ENCODE measurements around the gene KAT14.
"Not testable (repeated sequence)": the region's sequence is repeated elsewhere in the genome, so short reads cannot be mapped to it uniquely, and the experiment has no call there.

Gene KAT14

DNA sequence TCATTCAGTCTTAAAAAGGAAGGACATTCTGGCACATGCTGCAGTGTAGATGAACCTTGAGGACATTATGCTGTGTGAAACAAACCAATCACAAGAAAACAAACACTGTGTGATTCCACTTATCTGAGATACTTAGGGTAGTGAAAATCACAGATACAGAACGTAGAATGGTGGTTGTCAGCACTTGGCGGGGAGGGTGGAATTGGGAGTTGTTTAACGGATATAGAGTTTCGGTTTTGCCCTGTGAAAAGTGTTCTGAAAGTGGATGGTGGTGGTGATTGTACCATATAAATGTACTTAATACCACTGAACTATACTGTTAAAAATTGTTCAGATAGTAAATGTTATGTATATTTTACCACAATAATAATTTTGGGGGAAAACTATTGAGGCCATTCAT is 18.4 kb downstream of the KAT14 start:
- DNase-seq: no peak

DNA sequence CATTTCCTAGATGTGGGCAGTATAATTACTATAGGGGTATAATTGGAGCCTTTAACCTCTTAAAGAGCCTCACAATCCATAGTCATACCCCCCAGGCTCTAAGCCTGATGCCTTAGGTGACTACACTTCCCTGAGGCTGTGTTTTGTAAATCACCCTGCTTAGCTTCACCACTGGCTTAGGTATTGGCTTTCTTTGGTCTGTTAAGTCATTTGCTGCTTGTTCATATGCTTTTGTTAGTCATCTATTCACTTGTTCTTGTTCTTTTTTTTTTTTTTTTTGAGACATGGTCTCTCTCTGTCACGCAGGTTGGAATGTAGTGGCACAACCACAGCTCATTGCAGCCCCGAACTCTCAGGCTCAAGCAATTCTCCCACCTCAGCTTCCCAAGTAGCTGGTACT is 26.7 kb downstream of the KAT14 start:
- DNase-seq: no peak

DNA sequence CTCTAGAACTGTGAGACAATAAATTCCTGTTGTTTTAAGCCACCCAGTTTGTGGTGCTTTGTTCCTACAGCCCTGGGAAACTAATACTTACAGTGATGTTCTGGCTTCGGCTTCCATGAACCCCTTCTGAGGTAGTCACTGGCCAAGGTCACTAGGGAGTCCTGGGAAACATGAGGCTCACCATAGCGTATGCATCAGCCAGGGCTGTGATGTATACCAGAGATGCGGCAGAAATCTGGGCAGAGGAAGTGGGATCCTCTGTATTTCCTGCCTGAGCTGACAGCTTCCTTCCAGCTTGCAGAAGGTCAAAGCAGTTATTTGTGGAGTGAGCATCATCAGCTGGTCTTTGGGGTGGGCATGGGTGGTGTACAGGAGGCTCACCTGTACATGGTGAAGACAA is 27.9 kb downstream of the KAT14 start:
- DNase-seq: no peak

DNA sequence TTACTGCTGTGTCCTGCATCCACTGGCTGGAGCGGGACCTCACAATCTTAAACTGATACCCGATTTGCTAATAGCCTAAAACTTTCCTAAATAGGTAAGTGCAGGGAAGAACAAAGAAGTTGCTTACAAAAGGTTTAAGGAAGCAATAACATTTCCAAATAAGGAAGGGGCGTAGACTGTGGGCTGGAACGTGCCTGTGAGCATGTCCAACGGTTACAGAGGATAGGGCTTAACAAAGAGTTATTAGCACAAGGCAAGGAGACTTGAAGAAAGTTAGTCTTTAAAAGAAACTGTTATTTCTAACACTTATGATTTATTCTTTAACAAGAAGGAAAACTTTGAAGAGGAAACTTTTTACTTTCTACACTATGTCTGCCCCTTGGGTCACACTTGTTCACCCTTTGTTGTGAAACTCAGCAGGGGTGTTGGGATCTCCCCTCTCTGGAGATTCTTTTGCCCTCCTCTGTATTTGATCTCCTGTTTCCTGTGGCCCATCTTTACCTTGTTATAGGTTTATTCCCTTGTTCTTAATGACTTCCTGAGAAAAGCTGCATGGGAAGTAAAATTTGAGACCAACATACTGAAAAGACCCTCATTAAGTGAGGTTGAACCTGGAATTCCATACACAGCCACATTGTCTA is 28.7 kb downstream of the KAT14 start:
- DNase-seq: no peak

DNA sequence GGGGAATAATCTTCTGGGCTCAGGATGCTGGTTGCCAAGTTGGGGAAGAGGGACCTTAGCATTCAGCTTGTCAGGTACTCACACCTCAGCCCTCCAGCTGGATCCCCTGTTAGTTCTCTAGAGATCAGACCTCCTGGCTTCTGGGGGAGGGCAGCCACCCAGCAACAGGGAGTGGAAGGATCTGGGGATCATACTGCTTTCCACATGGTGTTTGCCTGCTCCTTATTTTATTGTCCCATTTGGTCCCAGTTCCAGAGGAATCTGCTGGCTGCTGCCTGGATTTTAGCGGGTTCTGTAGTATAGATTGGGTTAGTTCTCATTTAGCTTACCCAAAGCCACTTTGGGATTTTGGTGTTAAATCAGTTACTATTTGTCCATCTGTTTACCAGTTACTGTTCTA is 29.3 kb downstream of the KAT14 start:
- DNase-seq: no peak

DNA sequence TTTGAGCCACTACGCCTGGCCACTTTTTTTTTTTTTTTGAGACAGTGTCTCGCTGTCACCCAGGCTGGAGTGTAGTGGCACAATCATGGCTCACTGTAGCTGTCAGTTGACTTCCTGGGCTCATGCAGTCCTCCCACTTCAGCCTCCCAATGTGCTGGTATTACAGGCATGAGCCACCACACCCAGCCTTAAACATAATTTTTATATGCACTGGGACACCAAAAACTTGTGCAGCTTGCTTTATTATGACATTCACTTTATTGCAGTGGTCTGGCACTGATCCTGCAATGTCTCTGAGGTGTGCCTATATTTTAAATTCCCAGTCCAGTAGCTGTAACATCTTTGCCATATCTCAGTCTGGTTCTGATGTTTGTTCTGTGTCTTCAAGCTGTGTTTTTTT is 34.7 kb downstream of the KAT14 start:
- no peak for DNase-seq

DNA sequence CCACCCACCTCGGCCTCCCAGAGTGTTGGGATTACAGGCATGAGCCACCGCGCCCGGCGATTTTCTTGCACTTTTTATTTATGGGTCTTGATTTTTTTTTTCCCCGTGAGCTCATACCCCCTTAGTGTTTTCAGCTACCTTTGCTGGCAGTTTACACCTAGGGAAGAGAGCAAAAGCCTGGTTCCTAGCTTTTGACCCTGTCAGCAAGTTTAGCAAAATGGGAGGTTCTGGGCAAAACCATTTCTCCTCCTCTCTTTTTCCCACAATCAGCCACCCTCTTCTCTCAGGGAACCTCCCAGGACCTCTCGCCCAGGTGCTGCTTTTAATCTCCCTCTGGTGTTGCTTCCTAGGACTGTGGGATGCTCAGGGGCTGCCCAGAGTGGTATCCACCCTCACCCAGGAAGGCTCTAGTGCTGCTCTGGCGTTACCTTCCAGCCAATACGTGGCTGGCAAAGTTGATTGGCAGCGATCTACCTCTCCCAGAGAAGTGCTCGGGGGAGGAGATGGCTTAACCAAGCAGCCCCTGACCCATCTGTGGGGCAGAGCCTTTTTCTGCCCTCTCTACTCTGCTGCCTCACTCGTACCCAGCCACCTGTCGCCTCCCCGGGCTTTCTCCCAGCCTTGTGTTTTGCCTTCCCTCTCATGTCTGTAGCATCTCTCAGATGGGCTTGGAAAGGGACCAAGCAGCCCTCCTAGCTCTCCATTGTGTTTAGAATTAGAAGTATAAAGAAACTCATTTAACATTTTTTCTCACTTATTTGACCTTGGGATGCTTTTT is 37.4 kb downstream of the KAT14 start:
- DNase-seq: no peak

DNA sequence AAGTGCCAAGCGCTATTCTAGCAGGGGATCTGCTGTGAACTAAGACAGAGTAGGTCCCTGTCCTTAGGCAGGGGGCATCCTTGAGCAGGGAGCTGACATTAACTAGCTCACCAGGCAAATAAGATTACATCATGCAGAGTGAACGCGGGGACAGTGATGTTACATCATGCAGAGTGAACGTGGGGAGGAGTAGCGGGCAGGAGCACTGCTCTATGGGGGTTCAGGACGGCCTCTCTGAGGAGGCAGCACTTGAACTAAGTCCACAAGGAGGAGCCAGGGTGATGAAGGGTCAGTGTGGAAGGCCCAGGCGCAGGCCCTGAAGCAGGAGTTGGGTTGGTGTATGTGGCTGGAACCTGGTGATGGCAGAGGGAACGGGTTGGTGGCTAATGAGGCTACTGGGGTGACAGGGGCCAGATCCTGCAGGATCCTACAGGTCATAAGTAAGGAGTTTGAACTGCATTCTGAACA is 38.7 kb downstream of the KAT14 start:
- no peak for DNase-seq

DNA sequence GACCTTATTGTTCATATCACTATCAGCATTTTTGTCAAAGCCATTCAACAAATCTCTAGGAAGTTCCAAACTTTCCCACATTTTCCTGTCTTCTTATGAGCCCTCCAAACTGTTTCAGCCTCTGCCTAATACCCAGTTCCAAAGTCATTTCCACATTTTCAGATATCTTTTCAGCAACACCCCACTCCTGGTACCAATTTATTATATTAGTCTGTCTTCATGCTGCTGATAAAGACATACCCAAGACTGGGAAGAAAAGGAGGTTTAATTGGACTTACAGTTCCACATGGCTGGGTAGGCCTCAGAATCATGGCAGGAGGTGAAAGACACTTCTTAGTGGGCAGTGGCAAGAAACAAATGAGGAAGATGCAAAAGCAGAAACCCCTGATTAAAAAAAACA is 42.7 kb downstream of the KAT14 start:
- not testable (repeated sequence) for DNase-seq

DNA sequence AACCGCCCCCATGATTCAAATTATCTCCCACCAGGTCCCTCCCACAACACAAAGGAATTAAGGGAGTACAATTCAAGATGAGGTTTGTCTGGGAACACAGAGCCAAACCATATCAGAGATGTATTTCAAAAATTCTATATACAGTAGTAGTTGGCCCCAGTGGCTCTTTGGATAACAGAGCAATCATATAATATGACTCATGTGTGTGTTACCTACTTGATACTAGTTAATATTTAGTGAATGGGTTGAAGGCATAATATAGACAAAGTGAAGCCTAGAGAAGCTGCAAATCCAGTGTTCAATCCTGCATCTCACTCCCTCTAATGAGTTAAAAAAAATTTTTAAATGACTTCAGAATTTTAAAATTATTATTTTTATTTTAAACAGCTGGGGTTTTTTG is 43.2 kb downstream of the KAT14 start:
- no peak for DNase-seq

DNA sequence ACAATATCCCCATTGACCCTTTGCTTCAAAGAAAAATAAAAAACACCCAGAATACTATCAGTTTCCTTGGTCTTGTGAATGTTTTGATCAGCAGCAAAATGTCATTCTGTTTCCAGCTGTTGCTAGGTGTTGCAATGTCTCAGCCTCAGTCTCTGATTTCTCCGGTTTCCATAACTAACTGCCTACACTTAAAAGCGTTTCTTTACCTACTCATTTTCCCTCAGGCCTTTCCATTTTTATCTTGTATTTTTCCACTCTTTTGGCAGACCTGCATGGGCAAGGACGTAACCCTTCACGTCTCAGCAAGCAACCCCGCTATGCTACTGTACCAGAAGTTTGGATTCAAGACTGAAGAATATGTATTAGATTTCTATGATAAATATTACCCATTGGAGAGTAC is 49.4 kb downstream of the KAT14 start:
- no peak for DNase-seq

DNA sequence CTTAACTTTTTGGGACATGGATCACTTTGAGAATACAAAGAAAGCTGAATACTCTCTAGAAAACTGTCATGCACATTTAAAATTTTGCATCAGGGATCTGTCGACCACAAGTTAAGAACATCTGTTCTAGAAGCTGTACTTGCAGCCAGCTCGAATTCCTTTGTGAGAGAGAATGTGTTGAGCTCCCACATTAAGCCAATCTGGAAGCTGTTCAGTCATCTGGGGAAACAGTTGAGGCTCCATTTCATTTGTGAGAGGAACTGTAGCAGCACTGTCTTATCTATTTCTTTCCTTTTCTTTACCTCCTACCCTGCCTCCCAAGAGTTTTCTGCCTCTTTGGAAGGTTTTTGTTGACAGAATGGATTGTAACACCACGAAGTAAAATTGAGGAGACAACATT is 50.8 kb downstream of the KAT14 start:
- no peak for DNase-seq

DNA sequence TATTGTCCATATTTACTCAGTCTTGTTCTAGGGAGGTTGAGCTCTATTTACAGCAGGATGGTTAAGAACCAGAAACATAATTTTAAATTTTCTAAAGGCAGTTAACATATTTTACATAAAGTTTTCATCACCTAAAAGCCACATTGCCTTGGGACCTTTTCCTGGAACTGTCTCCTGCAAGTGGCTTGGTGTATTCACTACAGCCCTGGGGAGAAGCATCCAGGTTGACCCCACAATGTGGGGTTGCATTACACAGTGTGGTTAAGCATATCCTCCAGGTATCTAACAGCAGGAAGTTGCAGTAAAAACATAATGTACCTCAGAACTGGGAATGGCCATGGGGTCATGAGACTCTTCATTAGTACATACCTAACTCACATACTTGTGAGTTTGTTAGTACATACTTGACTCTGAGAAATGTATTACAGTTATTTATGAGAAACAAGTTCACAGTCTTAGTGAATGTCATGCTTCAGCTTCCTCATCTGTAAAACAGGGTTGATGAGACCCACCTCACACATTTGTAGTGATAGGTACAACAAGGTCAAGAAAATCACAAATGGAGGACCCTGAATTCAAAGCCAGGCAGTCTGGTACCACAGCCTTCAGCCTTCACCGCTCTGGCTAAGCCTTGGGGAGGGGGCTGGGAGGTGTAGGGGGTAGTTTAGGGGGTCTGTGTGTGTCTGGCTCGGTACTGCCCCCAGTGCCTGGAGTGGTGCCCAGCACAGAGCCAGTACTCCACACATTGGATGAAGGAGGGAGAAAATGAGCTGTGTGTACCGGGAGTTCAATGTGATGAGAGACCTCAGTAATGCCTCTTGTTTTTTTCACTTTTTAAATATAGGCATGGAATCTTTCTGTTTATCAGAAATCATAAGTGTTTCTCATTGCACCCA is 52.9 kb downstream of the KAT14 start:
- no peak for DNase-seq

DNA sequence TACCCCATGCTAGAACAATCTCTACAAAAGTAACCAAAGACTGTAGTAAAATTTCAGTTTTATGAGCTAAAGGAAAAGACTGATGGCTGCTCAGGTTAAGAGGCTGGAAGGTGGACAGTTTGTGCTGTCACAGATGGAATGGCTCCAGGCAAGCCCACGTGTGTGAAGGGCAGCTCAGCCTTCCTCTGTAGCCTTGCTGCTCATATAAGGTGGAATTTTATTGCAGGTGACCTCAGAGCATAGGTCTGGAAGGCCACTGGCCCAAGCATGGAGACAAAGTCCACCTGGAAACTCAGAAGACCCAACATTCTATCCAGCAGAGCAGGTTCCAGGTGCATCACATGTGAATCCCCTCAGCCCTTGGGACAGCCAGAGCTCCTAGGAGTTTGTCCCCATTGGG is 53.6 kb downstream of the KAT14 start:
- DNase-seq: no peak

DNA sequence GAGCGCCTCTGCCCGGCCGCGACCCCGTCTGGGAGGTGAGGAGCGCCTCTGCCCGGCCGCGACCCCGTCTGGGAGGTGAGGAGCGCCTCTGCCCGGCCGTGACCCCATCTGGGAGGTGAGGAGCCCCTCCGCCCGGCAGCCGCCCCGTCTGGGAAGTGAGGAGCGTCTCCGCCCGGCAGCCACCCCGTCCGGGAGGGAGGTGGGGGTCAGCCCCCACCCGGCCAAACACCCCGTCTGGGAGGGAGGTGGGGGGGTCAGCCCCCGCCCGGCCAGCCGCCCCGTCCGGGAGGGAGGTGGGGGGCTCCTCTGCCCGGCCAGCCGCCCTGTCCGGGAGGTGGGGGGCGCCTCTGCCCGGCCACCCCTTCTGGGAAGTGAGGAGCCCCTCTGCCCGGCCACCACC is 56.8 kb downstream of the KAT14 start:
- DNase-seq: not testable (repeated sequence)

DNA sequence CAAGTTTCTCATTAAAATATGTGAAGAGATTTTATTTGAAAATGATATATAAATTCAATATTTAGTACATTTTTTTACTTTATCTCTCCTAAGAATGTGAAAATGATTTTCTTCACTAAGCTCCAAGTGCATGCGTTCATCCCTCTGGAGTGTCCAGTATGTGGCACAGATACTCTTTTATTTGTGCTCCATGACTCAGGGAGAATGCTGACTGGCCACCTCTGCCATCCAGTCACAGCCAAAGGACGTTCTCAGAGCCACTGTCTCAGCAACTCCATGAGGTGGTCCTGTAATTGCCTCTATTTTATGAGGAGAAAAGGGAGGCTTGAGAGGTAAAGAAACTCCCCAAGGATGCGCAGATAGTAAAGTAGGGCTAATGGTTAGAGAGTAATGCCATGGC is 58.3 kb downstream of the KAT14 start:
- DNase-seq: no peak

DNA sequence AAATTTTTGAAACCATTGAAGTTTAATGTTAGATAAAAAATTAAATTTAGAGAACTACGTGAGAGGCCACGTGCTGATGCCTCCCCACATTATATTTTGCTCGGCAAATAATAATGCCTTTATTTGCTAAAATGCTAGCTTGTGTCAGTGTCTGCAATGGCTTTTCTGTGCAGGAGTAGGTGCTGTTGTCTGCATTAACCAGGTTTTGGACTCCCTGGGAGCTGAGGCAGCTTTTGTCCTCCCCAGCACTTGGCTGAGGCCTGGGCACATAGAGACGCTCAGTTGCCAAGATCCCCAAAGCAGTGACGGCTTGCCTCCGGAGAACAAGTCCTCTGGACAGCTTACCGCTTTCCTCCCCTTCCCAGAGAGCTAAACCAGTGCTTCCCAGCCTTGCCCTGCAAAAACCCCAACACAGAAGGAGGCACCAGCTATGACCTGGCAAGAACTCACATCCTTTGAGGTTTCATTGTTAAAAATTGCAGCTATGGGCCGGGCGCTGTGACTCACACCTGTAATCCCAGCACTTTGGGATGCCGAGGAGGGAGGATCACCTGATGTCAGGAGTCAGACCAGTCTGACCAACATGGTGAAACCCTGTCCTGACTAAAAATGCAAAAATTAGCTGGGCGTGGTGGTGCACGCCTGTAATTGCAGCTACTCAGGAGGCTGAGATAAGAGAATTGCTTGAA is 59.9 kb downstream of the KAT14 start:
- DNase-seq: no peak

DNA sequence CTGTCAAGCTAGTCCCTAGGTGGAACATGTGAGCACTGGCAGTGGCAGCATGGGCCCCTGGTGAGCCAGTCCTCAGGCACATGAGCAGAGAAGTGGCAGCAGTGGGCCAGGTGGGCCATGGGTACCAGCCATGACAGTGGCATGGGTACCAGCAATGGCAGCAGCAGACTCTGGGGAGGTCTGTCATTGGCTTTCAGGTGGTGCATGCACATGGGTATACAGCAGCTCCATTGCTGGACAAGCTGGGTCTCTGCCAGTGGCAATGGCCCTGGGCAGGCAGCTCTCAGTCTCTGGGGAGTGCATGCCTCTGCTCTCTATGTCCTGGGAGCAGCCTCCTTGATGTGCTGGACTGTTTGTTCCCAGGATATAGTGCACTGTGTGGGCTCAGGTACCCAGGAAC is 65.3 kb downstream of the KAT14 start:
- DNase-seq: no peak

DNA sequence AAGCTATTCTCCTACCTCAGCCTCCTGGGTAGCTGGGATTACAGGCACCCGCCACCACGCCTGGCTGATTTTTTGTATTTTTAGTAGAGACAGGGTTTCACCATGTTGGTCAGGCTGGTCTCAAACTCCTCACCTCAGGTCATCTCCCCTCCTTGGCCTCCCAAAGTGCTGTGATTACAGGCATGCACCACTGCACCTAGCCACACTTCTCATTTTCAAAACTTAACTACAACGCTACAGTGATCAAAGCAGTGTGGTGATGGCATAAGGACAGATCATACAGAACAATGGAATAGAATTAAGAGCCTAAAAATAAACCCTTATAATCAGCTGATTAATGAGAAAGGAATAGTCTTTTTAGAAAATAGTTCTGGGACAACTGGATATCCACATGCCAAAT is 66.0 kb downstream of the KAT14 start:
- not testable (repeated sequence) for DNase-seq

DNA sequence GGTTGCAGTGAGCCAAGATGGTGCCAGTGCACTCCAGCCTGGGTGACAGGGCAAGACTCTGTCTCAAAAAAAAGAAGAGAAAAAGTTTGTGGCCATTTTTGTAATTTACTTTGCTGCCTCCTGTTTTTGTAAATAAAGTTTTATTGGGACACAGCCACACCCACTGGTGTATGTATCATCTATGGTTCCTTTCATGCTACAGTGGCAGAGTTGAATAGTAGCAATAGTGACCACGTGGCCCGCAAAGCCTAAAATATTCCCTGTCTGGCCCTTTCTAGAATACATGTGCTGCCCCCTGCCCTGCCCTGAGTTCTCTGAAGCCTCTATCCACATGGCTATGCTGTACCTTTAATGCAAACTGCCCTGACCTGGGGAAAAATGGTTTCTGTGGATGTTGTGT is 75.3 kb downstream of the KAT14 start:
- DNase-seq: no peak

DNA sequence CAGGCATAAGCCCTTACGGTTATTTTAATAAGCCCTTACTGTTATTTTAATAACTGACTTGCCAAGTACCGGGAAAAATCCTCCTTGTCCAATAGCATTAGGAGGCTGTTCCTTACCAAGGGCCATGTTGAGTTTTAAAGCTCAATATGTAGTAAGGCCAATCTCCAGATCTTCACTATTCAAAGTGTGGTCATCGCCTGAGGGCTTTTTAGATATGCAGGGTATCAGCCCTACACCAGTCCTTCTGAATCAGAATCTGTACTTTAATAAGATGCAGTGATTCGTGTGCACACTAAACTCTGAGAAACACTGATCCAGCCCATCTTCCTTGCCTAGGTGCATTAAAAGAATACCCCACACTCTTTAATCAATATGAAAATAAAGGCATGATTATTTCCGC is 77.9 kb downstream of the KAT14 start:
- DNase-seq: no peak

DNA sequence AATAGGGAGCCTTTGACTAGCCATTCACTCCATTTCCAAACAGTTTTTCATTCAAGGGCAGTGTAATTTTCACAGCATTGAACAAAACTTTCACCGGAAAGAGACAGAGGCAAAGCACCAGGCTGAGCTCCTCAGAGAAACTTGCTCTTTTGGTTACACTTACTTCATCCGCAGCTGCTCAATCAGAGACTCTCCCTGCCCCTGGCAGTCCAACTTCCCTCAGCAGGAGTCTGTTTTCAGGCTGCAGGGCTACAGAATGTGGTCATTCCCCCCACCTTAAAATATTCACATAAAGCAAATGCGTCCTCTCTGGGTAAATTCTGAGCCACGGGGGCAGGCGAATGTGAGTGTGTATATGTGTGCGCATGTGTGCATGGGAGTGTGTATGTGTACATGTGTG is 80.6 kb downstream of the KAT14 start:
- DNase-seq: no peak

DNA sequence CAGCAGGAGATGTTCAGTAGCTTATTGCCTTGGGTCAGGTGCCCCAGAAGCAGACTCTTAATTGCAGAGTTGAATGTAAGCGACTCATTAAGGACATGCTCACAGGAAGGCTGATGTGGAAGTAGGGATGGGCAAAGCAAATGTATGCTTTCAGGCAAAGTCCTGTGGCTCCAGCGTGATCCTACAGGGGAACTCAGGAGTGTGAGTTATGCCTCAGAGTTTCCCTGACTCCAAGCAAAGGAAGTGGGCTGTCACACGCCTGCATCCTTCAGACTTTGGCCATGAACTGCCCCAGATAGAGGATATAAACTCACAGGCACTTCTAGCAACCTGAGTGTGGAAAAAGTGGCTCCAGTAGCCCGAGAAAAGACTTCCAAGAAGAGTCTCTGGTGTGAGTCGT is 85.7 kb downstream of the KAT14 start:
- DNase-seq: no peak

Data from CD4-positive, alpha-beta T cell treated with Interleukin-10 for 1 hour (primary cell).